PFSK-1 (cell line): Measurements from ENCODE around the gene MACROH2A1.

Source experiments
- FOXP2 ChIP-seq: optimal IDR thresholded peaks from 2 replicates; pipeline ENCODE3; 2011; ENCODE audit warnings: borderline replicate concordance, control low read depth, inconsistent platforms; ENCODE audit not compliant: insufficient read depth; ENCODE audit errors: extremely low read length, extremely low read depth
- POLR2AphosphoS5 ChIP-seq: IDR thresholded peaks from 2 replicates; pipeline ENCODE4 v1.6.1; 2012; ENCODE audit warnings: low read depth, mild to moderate bottlenecking, control low read depth, low read length, moderate library complexity
- REST ChIP-seq, 2 experiments: IDR thresholded peaks; 2 replicates each; pipeline versions ENCODE4 v1.6.1 to v1.8.0; 2011 to 2012; ENCODE audit warnings: low read depth in 2 of 2, low read length in 2 of 2, control low read depth in 1 of 2, inconsistent platforms in 1 of 2, mild to moderate bottlenecking in 1 of 2, moderate library complexity in 1 of 2; ENCODE audit not compliant: insufficient read depth in 1 of 2
- SIN3A ChIP-seq: IDR thresholded peaks from 2 replicates; pipeline ENCODE4 v1.6.1; 2012; ENCODE audit warnings: mild to moderate bottlenecking, low read length, moderate library complexity, borderline replicate concordance; ENCODE audit not compliant: insufficient read depth
- TAF1 ChIP-seq: IDR thresholded peaks from 2 replicates; pipeline ENCODE4 v1.6.1; 2012; ENCODE audit warnings: low read length, control low read depth, borderline replicate concordance; ENCODE audit not compliant: insufficient read depth

MACROH2A1 gene

GRCh38 chr5:135296900-135297816 is 101.9 kb downstream of the MACROH2A1 start:
- TF ChIP-seq SIN3A (no peak), TAF1 (no peak), REST (IDR thresholded peaks at IDR 0.05; ENCODE audit: insufficient read depth in 1 of 2, low read depth in 2 of 2, low read length in 2 of 2) (no peak), FOXP2 (no peak), POLR2AphosphoS5 (no peak)

- no peak for TF ChIP-seq POLR2AphosphoS5
- TF ChIP-seq SIN3A: no peak
- no peak for TF ChIP-seq FOXP2
- TF ChIP-seq TAF1: no peak
- TF ChIP-seq REST (IDR thresholded peaks at IDR 0.05; ENCODE audit: insufficient read depth in 1 of 2, low read depth in 2 of 2, low read length in 2 of 2): no peak
These were observed 103.2 kb downstream of the MACROH2A1 start for GRCh38 chr5:135295852-135296251.

GRCh38 chr5:135294793-135295192 is 104.2 kb downstream of the MACROH2A1 start:
- TF ChIP-seq SIN3A (no peak), FOXP2 (no peak), REST (IDR thresholded peaks at IDR 0.05; ENCODE audit: insufficient read depth in 1 of 2, low read depth in 2 of 2, low read length in 2 of 2) (no peak), TAF1 (no peak), POLR2AphosphoS5 (no peak)

- TF ChIP-seq FOXP2: no peak
- TF ChIP-seq SIN3A: no peak
- no peak for TF ChIP-seq TAF1
- TF ChIP-seq REST (IDR thresholded peaks at IDR 0.05; ENCODE audit: insufficient read depth in 1 of 2, low read depth in 2 of 2, low read length in 2 of 2): no peak
- TF ChIP-seq POLR2AphosphoS5: no peak
These were observed 109.4 kb downstream of the MACROH2A1 start for GRCh38 chr5:135289651-135290050.
